Measurements from ENCODE around the gene CENPW. TPM values are rescaled to one million over a fixed set of nuclear protein-coding genes. Genes with fewer than 3 reads are reported as not detected.

Gene CENPW
- total and polyA plus RNA-seq, 2 experiments from 2014 or later: 16.5 to 303 TPM

- Histone ChIP-seq H3F3A (replicated peaks; ENCODE audit: low read depth) (no peaks in the 10 kb centered on the region), H3K9me2 (ENCODE audit: insufficient read depth) (no peaks in the 10 kb centered on the region), H3K79me2 (replicated peaks; ENCODE audit: insufficient read depth) (no peaks in the 10 kb centered on the region), H2AFZ (no peak overlapping the region), H3K27ac (ENCODE audit: low read depth) (no peak overlapping the region), H3K4me1 (ENCODE audit: insufficient read depth) (no peaks in the 10 kb centered on the region), H3K4me2 (no peak overlapping the region), H4K20me1 (replicated peaks; ENCODE audit: insufficient read depth) (no peaks in the 10 kb centered on the region), H3K36me3 (ENCODE audit: insufficient read depth) (no peaks in the 10 kb centered on the region; the same call in 1 of the 2 replicates), H3K27me3 (ENCODE audit: insufficient read depth) (no peaks in the 10 kb centered on the region), H3K4me3 (no peak overlapping the region)
- Mint-ChIP-seq H3K9me3 (peaks cover 45% of the 10 kb centered on the region), H3K4me3 (no peak overlapping the region), H3K27ac (no peak overlapping the region), H3K4me1 (peaks cover 5% of the 10 kb centered on the region; the same call in 2 of the 3 replicates), H3K27me3 (ENCODE audit: insufficient read depth, low read depth, poor library complexity) (peaks cover 3% of the 10 kb centered on the region), H3K36me3 (ENCODE audit: low read depth) (peaks cover 32% of the 10 kb centered on the region; the same call in 2 of the 3 replicates)
- TF ChIP-seq, protein P1, sequence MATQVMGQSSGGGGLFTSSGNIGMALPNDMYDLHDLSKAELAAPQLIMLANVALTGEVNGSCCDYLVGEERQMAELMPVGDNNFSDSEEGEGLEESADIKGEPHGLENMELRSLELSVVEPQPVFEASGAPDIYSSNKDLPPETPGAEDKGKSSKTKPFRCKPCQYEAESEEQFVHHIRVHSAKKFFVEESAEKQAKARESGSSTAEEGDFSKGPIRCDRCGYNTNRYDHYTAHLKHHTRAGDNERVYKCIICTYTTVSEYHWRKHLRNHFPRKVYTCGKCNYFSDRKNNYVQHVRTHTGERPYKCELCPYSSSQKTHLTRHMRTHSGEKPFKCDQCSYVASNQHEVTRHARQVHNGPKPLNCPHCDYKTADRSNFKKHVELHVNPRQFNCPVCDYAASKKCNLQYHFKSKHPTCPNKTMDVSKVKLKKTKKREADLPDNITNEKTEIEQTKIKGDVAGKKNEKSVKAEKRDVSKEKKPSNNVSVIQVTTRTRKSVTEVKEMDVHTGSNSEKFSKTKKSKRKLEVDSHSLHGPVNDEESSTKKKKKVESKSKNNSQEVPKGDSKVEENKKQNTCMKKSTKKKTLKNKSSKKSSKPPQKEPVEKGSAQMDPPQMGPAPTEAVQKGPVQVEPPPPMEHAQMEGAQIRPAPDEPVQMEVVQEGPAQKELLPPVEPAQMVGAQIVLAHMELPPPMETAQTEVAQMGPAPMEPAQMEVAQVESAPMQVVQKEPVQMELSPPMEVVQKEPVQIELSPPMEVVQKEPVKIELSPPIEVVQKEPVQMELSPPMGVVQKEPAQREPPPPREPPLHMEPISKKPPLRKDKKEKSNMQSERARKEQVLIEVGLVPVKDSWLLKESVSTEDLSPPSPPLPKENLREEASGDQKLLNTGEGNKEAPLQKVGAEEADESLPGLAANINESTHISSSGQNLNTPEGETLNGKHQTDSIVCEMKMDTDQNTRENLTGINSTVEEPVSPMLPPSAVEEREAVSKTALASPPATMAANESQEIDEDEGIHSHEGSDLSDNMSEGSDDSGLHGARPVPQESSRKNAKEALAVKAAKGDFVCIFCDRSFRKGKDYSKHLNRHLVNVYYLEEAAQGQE (IDR thresholded peaks at IDR 0.05; ENCODE audit: unreplicated experiment): no peak
- TF ChIP-seq ZNF114 (CRISPR knock-in tag; IDR thresholded peaks at IDR 0.05) (no peak), ZNF462 (CRISPR knock-in tag; IDR thresholded peaks at IDR 0.05) (no peak), ZNF331 (CRISPR knock-in tag; IDR thresholded peaks at IDR 0.05; ENCODE audit: low read depth) (no peak), ETS1 (IDR thresholded peaks at IDR 0.05) (no peak), EZH2 (IDR thresholded peaks at IDR 0.05; ENCODE audit: low read depth, unreplicated experiment) (no peak), POLR2AphosphoS5 (IDR thresholded peaks at IDR 0.05; ENCODE audit: low read depth) (no peak), CREB1 (CRISPR knock-in tag; IDR thresholded peaks at IDR 0.05; ENCODE audit: low read depth) (no peak), NANOG (IDR thresholded peaks at IDR 0.05; ENCODE audit: borderline replicate concordance) (no peak), JUNB (IDR thresholded peaks at IDR 0.05; ENCODE audit: unreplicated experiment) (no peak), STAT1 (IDR thresholded peaks at IDR 0.05; ENCODE audit: unreplicated experiment) (no peak), EZH2phosphoT487 (IDR thresholded peaks at IDR 0.05; ENCODE audit: unreplicated experiment) (no peak)
- TF ChIP-seq, protein P2, sequence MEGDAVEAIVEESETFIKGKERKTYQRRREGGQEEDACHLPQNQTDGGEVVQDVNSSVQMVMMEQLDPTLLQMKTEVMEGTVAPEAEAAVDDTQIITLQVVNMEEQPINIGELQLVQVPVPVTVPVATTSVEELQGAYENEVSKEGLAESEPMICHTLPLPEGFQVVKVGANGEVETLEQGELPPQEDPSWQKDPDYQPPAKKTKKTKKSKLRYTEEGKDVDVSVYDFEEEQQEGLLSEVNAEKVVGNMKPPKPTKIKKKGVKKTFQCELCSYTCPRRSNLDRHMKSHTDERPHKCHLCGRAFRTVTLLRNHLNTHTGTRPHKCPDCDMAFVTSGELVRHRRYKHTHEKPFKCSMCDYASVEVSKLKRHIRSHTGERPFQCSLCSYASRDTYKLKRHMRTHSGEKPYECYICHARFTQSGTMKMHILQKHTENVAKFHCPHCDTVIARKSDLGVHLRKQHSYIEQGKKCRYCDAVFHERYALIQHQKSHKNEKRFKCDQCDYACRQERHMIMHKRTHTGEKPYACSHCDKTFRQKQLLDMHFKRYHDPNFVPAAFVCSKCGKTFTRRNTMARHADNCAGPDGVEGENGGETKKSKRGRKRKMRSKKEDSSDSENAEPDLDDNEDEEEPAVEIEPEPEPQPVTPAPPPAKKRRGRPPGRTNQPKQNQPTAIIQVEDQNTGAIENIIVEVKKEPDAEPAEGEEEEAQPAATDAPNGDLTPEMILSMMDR (conservative IDR thresholded peaks at IDR 0.05; ENCODE audit: low read depth in 2 of 2): no peak
- DNase-seq (ENCODE audit: low spot score) (no peak), ATAC-seq (no peak)
Measured at GRCh38 chr6:126381498-126381897, 41.6 kb downstream of the CENPW start.
